ENCODE measurements around the gene RPL13.

Gene RPL13

DNA sequence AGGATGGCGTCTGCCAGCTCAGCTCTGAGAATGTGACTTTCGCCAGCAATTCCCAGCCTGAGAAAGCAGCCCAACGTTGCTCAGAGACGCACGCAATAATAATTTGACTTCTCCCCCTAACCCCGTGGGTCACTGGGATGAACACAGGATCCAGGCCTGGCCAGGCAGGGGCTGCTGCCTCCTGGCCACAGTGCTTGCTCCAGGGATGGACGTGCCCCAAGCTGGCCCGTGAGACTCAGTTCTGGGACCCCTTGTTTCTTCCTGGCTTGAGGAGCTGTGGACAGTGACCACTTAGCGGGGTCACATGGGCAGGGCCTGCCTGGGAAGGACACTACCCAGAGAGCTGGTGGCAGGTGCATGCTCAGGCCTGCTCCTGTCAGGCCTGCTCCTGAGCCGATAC lies 39.4 kb downstream of the RPL13 start:
- DNase-seq: no peak

GRCh38 chr16:89600427-89600826 lies 39.9 kb downstream of the RPL13 start:
- DNase-seq: no peak

GRCh38 chr16:89600956-89601355 lies 40.5 kb downstream of the RPL13 start:
- DNase-seq: no peak

DNA sequence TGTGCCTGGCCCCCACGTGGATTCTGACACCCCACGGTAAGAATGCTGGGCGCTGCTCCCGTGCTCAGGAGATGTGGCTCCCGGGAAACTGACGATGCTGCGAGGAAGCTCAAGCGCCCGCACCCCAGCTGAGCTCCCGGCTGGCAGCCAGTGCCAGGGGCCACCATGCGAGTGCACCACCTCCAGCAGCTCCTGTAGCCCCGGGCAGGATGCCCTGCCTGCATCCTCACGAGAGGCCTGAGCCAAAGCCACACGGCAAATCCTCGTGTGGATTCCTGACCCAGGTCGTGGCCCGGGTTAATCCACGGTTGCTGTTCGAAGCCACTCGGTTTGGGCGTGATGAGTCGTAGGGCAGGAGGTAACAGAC lies 41.4 kb downstream of the RPL13 start:
- DNase-seq: no peak

DNA sequence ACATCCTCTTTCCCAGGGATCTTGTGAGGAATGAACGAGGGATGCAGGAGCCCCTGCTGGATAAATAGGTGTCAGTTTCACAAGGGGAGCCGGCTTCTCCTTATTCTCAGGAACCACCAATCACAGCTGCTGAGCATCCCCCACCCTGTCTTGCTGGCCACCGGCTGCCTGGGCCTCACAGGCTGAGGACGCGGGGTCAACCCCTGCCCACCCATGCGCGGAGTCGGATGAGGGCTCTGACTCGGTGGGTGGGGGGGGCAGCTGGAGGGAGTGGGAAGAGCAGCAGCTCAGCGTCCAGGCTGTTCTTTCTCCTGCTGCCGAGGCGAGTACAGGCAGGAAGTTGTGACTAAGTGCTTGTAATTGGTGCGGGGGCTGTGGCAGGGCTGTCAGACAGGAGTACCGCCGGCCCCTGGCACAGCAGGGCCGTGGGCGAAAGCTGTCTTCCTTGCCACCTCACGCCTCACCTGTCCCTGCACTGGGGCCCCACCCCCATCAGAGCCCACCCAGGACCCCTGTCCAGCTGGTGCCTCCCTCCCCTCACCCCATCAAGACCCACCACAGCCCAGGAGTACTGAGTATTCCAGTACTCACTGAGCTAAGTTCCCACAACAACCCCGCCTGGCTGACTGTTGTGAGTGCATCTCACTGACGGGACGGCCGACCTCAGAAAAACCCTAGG lies 41.9 kb downstream of the RPL13 start:
- peak; percentile 75 to 81 for DNase-seq

- no peak for DNase-seq
Observed at GRCh38 chr16:89602952-89603590, 42.6 kb downstream of the RPL13 start.

GRCh38 chr16:89604764-89605163 lies 44.3 kb downstream of the RPL13 start:
- no peak for DNase-seq

- no peak for DNase-seq
Observed at GRCh38 chr16:89605186-89605970, 44.9 kb downstream of the RPL13 start.

GRCh38 chr16:89606006-89606405 lies 45.5 kb downstream of the RPL13 start:
- DNase-seq: no peak

DNA sequence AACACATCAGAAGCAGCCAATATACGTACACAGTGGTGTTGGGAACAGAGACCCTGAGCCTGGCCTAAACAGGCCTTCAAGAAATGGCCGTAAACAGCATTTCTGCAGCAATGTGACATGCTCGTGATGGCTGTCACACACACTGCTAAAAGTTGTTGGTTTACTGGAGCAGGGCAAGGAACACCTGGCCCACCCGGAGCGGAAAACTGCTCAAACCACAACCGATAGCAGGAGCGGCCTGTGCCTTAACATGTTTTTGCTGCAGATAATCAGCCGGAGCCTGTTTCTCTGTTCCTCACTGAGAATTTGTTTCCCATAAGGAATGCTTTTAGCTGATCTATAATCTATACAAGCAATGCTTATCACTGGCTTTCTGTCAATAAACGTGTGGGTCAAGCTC lies 47.0 kb downstream of the RPL13 start:
- no peak for DNase-seq

DNA sequence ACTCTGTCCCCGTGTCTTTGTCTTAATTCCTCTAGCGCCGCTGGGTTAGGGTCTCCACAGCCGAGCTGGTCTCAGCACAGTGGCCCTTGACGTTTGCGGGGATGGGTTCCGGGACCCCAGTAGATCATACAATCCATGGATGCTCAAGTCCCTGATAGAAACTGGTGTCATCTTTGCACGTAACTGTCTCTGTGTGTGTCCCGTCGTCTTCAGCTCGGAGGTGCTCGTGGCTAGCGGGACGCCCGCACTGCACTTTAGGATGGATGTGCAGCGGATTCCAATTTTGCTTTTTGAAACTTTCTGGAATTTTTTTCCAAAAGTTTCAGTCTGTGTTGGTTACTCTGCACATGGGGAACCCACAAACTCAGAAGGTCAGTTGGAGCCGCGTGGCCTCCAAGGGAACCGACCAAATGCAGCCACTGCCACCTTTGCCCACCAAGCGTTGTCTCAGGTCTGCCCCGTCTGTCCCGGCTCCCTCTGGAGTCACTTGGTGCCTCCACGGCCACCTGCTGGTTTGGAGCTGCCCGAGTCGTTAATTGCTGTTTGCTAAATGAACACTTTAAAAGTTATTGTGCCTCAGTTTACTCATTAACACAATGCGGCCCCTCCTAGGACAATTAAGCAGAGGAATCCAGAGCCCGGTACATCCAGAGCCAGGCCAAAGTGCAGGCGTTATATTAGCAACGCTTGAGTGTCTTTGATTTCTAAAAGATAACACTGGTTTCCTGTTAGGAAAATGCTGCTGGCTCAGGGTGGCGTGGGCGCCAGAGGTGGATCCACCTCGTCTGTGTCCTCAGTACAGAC lies 47.7 kb downstream of the RPL13 start:
- DNase-seq: no peak

- no peak for DNase-seq
Observed at GRCh38 chr16:89610108-89610453, 49.6 kb downstream of the RPL13 start.

DNA sequence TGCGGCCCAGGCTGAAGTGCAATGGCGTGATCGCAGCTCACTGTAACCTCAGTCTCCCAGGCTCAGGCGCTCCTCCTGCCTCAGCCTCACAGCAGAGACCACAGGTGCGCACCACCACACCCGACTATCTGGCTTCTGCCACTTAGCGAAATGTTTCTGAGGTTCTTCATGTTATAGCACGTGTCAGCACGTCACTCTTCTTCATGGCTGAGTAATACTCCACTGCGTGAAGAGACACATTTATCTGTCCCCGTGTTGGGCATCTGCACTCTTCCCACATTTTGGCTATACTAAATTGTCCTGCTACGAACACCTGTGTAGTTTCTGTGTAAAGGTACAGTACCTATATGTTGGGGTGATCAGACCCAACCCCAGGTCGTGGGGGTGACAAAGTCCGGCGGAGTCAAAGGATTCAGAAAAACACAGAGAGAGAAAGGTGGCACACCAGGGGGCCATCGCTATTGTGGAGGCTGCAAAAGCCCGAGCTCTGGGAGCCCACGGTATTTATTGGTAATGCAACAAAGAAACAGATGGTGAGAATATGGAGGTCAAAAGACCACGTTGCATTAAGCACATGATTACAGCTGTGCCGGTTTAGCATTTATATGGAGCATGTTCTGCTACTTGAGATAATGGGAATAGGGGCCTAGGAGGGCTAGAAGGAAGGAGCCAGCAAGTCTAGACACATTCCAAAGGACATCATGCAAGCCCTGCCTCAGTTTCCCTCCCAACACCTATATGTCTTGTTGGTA lies 52.1 kb downstream of the RPL13 start:
- no peak for DNase-seq

DNA sequence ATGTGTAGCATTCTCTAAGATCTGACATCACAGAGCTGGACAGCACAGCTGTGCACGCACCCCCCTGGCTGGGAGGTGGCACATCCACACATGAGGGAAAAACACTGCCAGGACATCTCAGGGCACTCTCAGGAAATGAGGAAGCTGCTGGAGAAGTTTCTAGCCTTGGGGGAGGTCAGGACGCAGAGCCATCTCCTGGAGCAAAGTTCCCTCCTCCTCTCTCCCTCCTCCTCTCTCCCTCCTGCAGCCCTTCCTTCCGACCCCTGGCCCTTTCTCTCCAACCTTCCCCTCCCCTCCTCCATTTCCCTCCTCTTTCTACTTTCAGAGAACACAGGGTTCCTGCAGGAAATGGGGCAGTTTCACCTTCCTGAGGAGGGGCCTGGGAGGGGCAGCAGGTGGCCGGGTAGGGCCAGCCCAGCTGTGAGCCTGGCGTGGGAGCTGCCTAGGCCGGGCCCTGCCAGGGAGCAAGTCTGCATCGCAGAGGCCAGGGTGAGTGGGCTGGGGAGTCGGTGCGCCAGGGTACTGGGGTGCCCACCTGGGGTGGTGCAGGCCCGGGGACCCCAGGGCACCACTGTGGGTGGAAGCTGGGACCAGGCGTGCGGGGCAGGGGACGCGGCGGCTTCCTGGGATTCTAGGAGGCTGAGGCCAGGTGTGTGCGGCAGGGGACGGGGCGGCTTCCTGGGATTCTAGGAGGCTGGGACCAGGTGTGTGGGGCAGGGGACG lies 52.9 kb downstream of the RPL13 start, which contains the start of gene DPEP1:
DPEP1 (plus strand) TSS at position 412 of the 723 bp plus-strand sequence. CDS start 16,769 bp downstream, outside the sequence.
- peak; percentile 32 to 46 for DNase-seq

GRCh38 chr16:89613954-89614459 lies 53.5 kb downstream of the RPL13 start:
- DNase-seq: no peak

Data from Kasumi-1 (cell line).